SK-N-DZ (cell line): ENCODE data around the gene KLHDC4.
"Not testable (repeated sequence)": the region's sequence is repeated elsewhere in the genome, so short reads cannot be mapped to it uniquely, and the experiment has no call there.

Source experiments
- DNase-seq: peaks from one replicate; pipeline ENCODE4 v3.0.0-alpha.2; 2015; ENCODE audit warnings: low spot score

KLHDC4 gene

DNA sequence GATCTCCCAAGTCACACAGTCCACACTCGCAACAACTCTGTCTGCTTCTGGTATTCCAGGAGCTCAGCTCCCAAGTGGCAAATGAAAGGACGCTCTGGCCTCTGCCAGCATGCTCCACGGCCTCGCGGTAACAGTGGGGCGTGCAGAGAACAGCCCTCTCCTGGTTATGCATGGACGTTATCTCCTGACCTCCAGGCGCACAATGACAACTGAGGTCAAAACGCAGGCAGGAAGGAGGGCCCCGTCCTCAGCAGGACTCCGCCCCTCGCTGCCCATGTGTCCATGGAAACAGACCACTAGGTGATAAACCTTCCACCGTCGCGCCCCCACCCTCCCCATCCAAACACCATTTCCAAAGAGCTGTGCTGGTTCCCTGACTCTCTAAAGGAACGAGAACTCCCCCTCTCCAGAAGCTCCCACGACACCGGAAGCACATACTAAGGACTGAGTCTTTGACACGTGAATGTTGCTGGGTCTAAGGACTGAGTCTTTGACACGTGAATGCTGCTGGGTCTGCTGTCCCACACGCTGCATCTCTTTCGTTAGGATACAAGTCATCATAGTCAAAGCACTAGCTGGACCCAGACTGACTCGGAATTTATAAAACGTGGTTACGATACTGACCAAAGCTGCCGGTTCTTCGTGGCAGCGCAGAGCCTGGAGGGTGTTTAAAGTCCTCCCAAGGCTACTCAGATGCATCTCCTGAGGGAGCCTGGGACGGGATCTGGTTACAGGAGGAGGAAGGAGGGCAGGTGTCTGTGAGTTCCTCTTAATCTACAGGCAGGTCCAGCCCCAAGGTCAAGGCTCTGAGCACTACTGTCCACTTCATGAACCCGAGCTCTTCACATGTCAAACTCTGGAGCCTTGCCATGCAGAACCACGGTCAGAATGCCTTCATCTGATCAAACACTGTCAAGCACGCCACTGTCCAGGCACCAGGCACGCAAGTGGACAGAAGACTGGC, 43.9 kb downstream of the KLHDC4 start:
- DNase-seq, result peak; percentile 52

DNA sequence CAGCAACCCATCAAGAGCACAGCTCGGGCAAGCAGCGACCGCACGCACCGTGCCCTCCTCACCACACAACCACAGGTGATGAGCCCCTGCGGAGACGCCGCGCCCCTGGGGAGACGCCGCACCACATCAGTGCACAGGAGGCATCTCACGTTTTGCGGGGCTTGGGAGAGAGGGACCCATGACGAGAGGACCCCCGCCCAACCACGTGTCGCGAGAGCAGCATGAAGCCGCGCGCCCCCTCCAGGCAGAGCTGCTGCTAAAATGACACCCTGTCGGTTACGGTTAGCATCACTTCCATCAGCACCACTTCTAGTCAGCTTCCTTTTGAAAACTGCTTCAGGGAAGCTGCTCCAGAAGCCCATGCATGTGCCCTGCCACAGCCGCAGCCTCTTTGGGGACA, 45.3 kb downstream of the KLHDC4 start:
- no peak for DNase-seq

DNA sequence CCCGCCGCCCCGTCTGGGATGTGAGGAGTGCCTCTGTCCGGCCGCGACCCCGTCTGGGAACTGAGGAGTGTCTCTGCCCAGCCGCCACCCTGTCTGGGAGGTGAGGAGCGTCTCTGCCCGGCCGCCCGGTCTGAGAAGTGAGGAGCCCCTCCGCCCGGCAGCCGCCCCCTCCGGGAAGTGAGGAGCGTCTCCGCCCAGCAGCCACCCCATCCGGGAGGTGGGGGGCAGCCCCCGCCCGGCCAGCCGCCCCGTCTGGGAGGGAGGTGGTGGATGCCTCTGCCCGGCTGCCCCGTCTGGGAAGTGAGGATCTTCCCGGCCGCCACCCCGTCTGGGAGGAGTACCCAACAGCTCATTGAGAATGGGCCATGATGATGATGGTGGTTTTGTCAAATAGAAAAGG, 47.0 kb downstream of the KLHDC4 start:
- not testable (repeated sequence) for DNase-seq

DNA sequence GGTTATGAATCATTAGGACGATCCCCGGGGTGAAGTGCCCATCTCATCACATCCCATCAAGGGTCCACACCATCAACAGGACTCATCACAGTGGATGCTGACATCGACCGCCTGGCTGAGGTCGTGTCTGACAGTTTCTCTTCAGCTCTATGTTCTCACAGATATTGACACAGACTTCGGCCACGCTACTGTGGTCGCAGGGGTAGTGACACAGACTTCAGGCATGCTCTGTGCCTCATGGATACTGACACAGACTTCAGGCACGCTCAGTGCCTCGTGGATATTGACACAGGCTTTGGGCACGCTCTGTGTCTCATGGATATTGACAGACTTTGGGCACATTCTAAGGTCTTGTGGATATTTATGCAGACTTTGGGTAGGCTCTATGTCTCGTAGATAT, 50.1 kb downstream of the KLHDC4 start:
- DNase-seq, result no peak

DNA sequence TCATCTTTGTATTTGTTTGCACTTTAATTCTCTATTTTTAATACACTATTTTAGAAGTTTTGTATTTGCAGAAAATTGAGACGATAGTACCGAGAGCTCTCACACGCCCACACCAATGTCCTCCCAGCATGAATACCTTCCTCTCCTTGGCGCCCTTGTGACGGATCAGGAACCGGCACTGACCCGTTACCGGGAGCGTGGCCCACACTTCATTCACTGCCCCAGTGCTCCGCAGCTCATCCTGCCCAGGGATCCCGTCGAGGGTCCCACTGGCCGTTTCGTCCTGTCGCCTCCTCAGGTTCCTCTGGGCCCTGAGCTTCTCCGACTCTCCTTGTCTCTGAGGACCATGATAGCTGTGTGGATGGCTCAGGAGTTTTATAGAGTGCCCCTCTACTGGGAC, 50.6 kb downstream of the KLHDC4 start:
- DNase-seq, result no peak

DNA sequence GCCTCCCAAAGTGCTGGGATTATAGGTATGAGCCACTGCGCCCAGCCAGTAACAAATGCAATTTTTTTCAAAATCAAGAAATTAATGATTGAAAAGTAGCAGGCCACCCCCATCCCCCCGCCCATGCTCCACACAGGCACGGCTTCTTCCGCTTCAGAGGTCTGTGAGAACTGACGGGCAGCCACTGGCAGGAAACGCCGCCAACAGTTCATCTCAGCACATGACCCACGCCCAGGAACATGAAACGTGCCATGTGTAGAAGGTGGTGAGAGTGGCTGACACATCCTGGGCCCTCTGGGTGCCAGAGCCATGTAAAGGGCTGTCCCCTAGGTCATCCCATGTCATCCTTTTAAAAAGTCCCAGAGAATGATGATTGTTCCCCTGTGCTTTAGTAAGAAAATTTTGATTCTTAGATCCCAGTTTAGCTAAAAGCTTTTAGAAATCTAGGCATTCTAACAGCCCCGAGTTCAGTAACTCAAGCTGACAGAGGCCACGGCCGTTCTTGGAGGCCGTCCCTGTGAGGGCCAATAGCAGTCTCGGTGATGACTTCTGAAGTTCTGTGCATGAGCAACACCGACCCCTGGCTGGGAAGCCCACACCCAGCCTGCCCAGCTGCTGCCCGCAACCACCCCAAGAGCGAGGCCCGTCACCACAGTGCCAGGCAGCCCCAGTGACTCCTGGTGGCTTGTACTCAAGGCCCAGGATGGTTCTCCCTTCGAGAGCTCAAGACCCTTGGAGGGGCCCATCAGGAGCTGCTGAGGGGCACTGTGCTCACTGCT, 52.1 kb downstream of the KLHDC4 start:
- no peak for DNase-seq

DNA sequence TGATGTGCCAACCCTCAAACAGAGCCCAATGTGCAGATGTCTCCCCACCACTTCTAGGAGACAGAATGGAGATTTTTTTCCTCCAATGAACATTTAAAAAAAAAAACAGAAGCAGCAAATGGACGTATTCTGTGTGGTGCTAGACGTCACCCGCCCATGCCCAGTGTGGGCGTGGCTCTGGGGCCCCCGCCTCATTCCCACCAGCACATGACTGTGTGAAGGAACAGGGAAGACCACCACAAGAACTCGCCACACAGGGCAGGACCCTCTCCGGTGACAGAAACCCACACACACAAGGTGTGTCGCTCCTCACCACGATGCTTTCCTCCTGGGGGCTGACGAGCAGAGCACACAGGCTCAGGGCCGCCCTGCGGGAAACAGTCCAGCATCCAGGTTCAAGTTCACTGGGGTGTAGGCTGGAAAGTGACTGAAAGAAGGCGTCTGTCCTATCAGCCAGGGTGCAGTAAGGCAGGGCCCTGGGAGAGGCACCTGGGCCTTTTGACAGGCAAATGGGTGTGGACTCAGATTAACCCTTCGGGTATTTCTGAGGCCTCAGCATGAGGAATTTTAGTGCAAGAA, 53.5 kb downstream of the KLHDC4 start:
- DNase-seq, result no peak

DNA sequence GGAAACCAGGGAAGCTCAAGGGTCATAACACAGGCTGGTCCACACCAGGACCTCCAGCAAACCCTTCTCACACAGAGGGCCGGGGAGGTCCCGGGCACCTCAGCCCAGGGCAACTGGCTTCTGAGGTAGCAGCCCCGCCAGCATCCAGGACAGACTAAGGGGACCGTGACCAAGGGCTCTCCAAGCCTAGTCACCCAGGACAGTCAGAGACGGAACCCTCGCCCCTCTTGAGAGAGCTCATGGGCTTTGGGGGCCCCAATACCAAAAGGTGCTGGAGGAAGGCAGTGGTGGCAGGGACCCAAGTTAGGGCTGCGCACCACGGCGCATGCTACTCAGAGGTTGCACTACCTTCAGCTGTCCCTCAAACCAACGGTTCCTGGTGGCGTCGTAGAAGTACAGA, 54.9 kb downstream of the KLHDC4 start:
- no peak for DNase-seq

DNA sequence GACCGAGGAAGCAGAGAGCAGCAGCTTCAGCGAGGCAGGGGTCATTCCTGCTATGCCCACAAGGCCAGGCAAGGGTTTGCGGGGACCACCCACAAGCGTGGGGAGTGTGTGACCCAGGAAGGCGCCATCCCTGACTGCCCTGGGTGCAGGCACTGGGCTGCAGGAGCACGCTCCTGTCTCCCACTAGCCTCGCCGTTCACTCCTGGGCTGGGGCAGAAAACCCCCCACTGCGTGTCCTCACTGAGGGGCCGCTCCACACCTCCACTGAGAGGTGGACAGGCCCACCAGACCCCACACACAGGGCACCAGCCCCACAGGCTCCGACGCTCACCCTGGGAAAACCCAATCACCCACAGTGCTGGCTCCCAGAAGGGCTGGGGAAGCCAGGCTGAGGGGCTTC, 56.1 kb downstream of the KLHDC4 start:
- no peak for DNase-seq

DNA sequence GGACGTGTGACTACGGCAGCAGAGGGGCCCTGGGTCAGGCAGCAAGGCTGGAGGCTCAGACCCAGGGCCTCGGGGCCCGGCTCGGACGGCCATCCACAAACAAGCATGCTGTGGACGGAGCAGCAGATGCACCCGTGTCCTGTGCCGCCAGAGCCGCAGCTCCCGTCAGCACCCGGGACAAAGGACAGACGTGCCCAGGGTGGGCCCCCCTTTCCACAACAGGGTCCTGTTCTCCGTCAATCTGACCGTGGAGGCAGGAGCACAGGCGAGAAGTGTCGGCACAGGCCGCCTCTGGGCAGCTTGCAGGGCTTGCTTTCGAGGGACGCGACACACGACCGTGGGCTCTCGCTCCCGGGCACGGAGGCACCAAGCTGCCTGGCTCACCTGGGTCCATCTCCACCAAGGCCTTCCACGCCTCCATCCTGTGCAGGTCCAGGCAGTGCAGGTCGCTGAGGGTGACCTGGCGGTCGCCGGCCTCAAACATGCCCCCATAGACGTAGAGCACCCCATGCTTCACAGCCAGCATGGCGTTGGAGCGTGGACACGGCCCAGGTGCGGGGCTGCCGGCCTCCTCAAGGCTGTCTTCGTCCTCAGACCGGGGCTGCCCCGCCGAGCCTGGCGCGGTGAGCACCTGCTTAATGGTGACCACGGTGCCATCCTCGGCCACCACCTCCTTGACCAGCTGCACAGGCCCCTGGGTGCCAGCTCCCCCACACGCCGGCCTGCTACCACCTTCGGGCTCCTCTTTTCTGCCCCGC, 56.7 kb downstream of the KLHDC4 start:
- DNase-seq, result peak; percentile 40

DNA sequence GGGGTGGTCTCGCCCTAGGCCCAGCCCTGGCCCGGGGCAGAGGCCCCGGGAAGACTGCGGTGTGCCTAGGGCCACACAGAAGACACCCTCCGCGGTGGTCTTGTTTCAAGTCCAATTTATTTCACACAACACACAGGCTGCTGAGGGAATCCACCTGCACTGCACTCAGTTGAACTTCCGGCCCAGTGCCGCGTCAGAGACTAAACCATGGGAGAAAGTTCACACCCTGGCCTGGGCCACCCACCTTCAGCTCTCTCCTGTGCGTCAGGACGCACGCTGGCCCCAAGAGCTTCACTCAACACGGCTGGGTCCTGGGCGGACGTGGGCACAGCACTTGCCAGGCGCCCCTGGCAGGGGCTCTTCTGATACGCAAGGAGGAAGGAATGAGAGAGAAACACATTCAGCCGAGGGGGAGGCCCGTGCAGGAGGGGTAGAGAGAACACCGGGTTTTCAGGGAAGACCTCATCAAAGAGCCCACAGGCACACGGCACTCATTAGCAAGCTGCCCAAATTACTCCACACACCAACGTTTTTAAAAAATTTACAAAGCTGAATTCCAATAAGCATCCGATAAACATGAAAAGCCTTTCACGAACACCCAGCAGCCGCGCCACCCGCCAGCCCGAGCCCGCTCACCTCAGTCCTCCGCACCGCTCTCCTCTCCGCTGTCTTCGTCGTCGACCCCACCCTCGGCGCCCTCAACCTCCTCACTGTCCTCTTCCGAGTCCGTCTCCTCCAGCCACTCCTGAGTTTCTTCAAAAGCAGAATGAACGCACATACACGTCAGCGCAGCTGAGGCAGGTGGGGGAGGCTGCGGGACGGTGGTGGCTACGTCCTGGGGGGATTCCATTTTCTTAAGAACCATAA, 57.8 kb downstream of the KLHDC4 start:
- DNase-seq, result no peak

DNA sequence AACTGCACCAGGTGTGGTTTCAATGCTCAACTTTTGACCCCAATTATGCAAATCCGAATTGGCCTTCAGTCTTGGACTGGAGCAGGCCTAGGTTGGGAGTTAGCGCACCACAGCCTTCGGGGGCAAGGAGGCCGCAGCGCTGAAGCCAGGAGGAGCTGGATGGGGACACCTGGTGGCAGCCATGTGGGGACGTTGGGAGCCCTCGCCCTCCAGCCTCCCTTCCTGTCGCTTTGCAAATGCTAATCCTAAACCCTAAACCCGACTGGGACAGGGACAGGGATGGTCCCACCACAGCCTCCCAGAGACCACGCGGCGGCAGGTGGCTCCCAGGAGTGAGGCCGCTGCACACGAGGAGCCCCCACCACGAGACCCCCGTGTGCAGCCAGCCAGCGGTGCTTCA, 58.7 kb downstream of the KLHDC4 start:
- DNase-seq, result no peak

DNA sequence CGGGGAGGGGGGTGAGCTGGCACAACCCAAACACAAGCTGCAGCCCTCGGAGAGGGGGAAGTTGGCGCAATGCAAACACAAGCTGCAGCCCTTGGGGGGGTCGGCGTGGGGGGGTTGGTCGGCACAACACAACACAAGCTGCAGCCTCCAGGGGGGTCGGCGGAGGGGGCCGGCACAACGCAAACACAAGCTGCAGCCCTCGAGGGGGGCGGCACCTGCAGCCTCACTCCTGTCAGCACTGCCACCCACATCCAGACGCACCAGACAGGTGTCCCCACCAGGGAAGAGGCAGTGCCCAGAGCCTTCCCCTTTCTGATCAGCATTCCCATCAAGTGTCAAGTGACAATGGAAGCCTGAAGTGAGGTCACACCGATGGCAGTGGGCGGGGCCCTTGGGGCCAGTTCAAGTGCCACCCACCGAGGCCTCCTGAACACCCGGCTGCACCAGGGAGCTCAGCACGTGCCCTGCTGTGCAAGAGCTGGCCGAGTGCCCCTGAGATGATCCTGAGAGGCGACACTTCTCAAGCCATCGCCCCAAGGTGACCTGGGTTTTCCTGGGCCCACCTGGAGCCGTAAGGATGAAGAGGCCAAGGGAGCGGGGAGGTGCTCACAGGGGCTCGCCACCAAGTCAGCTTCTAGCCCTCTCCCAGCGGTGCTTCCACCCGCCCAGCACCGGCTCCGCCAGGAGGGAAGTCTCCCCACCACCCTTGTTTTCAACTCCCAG, 59.3 kb downstream of the KLHDC4 start:
- no peak for DNase-seq

DNA sequence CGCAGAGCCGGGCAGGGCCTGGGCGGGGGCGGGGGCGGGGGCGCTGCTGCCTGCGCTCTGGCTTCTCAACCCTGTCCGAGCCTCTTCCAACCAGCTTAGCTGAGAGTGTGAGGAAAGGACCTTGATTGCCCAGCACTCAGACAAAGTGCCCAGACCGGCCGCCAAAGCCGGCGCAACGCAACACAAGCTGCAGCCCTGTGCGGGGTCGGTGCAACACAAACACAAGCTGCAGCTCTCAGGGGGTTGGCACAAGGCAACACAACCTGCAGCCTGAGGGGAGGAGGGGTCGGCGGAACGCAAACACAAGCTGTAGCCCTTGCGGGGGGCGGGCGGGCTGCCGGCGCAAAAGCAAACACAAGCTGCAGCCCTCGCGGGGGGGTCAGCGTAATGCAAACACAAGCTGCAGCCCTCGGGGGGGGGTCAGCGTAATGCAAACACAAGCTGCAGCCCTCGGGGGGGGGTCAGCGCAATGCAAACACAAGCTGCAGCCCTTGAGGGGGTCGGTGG, 60.0 kb downstream of the KLHDC4 start:
- DNase-seq, result no peak

DNA sequence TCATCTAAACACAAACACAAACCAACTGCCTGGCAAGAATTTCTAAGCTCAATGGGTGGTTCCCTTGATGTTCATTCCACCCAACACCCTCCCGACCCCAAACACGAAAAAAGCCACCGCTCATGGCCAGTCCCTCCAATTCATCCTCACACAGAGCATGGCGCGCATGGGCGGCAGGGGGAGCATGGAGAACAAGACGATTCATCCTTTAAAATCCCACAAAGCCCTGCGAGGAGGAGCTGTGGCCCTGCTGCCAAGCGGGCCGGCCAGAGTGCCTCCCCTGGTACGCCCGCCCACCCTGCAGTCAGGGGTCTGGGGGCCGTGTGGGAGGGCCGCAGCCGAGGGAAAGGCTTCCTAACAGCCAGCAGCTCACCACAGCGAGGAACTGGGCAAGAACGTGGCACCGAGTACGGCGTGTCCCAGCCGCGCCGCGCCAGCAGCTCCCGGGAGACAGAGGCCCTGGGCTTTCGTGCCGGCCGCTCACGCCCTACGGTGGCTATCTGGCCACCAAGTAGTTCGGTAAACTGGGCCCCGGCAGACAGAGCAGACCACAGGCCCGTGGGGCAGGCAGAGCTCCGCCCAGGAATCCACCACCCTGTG, 60.9 kb downstream of the KLHDC4 start:
- DNase-seq, result no peak

DNA sequence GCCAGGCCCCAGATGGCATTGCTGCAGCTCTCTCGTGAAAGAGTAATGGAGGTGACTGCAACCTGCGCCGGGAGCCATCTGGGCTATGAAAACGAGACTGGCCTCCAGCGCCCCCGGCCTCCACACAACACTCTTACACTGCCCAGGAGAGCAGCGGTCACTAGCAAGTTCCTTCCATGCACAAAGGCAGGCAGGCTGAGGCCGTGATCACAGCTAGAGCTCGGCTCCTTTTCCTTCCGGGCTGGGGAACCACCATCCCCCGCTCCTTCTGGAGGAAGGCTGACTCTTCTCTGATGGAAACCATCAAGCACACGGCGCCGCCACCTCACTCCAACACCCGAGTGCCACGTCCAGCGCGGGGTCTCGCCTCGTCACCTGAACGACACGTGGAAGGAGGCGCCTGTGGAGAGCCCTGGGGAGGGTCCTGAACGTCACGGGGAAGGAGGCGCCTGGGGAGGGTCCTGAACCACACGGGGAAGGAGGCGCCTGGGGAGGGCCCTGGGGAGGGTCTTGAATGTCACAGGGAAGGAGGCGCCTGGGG, 61.9 kb downstream of the KLHDC4 start:
- no peak for DNase-seq

DNA sequence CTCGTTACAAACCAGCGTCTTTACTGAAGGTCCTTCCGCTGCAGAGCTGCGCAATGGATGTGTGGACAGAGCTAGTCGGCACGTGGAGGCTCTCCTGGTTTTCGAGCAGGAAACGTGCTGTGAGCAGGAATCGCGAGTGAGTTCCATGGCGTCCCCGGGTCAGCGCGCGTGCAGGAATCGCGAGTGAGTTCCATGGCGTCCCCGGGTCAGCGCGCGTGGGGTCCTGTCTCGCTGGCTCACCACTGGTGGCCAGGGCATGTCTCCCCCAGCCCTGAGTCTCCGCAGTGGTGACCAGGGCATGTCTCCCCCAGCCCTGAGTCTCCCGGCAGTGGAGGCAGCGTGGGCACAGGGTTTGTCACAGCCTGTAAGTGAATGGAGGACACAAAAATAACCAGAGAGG, 62.7 kb downstream of the KLHDC4 start:
- no peak for DNase-seq

DNA sequence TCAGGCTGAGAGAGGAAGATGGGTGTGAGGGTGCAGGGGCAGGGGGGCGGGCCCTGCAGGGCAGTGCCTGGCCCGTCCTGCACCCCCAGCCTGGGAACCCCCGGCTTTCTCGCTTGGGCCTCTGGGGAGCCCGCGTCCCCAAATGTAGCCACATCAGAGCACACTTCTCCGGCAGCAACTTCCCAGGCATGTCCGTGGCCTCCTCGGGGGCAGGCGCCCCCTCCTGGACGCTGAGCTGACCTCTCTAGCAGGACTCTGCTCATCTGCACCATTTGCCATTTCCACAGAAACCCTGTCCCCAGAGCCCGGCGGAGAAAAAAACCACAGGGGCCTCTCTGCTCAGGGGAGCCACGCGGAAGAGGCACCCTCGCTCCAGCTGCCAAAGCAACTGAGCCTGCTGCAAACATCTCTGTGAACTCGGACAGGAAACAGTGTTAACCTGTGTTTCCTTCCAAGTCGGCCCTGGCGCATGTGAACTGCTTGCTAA, 63.4 kb downstream of the KLHDC4 start:
- DNase-seq, result no peak

DNA sequence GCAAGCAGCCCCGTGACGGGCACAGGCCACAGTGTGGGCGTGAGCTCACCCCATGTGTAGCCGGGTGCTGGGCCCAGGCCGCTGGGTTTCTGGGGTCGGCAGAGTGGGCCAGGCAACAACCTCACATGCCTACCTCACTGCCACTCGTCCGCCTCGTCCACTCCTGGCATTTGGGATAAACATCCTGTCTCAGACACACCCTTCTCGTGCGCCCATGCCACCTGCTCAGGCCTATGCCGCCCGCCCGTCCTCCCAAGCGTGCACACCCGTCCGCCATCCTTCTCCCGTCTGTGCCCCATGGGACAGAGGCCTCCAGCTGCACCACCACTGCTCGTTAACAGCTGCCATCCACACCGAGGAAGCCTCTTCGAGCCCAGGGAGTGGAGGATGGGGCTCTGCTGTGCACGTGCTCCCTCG, 64.3 kb downstream of the KLHDC4 start:
- DNase-seq, result no peak
